GM18505 (cell line): Measurements from ENCODE around the gene RAB27A.

Source experiments
- ATAC-seq: cut with Tn5 transposase; IDR thresholded peaks from one replicate; pipeline ENCODE4 v1.9.1; 2021; ENCODE audit not compliant: unreplicated experiment
- POLR2A ChIP-seq: IDR thresholded peaks from 4 replicates; pipeline ENCODE4 v1.6.1; 2011; ENCODE audit warnings: borderline replicate concordance; ENCODE audit not compliant: insufficient read depth, insufficient read length; ENCODE audit errors: extremely low read depth

RAB27A gene

GRCh38 chr15:55238877-55239276 lies 50.7 kb downstream of the RAB27A start:
- ATAC-seq, result no peak
- TF ChIP-seq POLR2A, result no peak

- no peak for ATAC-seq
- TF ChIP-seq POLR2A, result no peak
Measured at GRCh38 chr15:55237219-55238130, 52.1 kb downstream of the RAB27A start.

- TF ChIP-seq POLR2A, result no peak
- ATAC-seq, result no peak
Measured at GRCh38 chr15:55235546-55236036, 54.0 kb downstream of the RAB27A start.

GRCh38 chr15:55234800-55235104 lies 54.9 kb downstream of the RAB27A start:
- TF ChIP-seq POLR2A, result no peak
- ATAC-seq, result no peak

GRCh38 chr15:55234104-55234799 lies 55.4 kb downstream of the RAB27A start:
- TF ChIP-seq POLR2A, result no peak
- ATAC-seq, result no peak

- no peak for ATAC-seq
- TF ChIP-seq POLR2A, result no peak
Measured at GRCh38 chr15:55231455-55231854, 58.2 kb downstream of the RAB27A start.

DNA sequence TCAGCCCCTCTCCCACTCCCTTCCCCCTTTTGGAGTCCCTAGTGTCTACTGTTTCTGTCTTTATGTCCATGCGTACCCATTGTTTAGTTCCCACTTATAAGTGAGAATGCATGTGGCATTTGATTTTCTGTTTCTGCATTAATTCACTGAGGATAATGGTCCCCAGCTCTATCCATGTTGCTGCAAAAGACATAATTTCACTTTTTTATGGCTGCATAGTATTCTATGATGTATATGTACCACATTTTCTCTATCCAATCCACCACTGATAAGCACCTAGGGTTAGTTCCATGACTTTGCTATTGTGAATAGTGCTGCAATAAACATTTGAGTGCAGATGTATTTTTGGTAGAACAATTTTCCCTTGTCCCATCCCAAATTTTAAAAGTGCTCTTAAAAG lies 58.7 kb downstream of the RAB27A start:
- no peak for TF ChIP-seq POLR2A

GRCh38 chr15:55230051-55230670 lies 59.5 kb downstream of the RAB27A start:
- no peak for TF ChIP-seq POLR2A
- no peak for ATAC-seq

More for the DNA sequence above, 58.7 kb downstream of the RAB27A start:
- no peak for ATAC-seq

DNA sequence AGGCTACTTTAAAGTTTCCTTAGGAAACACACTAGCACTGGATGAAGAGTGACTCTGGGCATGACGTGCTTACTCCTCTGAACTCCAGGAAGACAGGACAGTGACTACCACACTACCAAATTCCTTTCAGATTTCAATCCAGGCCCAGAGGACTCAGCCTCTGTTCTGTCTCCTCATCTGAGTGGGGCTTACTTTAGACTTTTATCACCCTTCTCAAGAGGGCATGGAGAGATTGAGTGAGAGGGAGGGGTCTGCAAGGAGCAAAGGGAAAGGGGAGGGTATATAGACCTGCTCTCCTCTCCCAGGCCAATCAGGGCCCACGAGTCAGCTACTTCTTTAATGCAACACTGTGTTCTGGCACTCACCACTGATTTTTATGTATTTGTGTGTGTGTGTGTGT lies 63.5 kb downstream of the RAB27A start:
- no peak for TF ChIP-seq POLR2A

DNA sequence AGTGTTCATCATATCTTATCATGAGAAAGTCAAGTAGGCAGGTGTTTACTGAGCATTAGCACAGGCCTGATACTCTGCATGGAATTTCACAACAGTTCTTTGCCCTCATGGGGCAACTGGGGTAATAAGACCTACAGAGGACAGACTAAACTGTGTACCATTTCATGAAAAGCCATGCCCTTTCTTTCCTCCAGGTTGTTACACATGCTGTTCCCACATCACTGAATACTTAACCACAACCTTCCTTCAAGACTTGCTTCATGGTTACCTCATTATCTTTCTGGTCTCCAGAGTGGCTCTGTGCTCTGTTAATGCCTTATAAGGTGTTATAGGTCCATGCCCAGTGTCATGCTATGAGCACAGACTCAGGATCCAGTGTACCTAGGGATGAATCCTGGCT lies 64.7 kb downstream of the RAB27A start:
- TF ChIP-seq POLR2A, result no peak
- ATAC-seq, result peak; percentile 51

More for the DNA sequence above, 63.5 kb downstream of the RAB27A start:
- no peak for ATAC-seq

DNA sequence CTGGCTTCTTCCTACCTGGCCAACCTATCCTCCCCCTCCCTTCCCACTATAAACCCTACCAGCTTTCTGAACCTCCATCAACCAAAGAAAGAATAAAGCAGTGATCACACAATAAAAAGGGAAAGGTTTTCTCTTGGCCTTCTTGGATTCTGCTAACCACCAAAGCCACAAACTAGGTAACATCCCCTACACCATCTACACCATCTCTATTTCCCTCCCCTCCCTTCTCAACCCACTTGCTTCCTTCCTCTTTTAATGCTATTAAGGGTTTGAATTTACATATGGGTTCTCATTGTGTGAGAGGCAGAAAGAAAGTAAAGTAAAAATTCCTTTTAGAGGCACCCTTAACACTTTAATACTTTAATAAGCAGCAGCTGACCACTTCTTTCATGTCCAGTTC lies 67.0 kb downstream of the RAB27A start:
- no peak for TF ChIP-seq POLR2A
- ATAC-seq, result peak; percentile 64

- no peak for ATAC-seq
- TF ChIP-seq POLR2A, result no peak
Measured at GRCh38 chr15:55221090-55222011, 68.3 kb downstream of the RAB27A start.
